HG02852 (cell line): ENCODE results near the gene ARHGEF2.
"Not testable (repeated sequence)": the region's sequence is repeated elsewhere in the genome, so short reads cannot be mapped to it uniquely, and the experiment has no call there.

Experiments
- ATAC-seq: cut with Tn5 transposase; IDR thresholded peaks from one replicate; pipeline ENCODE4 v1.9.1; 2021; ENCODE audit warnings: mild to moderate bottlenecking, moderate library complexity; ENCODE audit not compliant: unreplicated experiment

ARHGEF2 gene

GRCh38 chr1:155946633-155947219, 31.6 kb downstream of the ARHGEF2 start:
- ATAC-seq = no peak

DNA sequence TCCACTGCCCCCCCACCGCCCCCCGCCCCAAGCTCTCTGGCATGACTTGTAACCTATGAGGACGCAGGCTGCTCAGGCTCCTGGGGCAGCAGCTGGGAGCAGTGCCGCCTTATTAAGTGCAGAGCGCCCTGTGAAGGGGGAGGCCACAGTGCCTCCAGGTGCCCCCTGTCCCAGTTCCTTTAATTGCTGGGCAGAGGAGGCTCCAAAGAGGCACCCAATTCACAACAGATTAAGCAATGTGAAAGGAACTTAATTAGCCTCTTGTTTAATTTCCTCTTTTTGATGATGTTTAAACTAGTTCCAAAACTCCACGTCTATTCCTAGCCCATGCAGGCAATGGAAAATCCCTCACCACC, 33.9 kb downstream of the ARHGEF2 start:
- no peak for ATAC-seq

DNA sequence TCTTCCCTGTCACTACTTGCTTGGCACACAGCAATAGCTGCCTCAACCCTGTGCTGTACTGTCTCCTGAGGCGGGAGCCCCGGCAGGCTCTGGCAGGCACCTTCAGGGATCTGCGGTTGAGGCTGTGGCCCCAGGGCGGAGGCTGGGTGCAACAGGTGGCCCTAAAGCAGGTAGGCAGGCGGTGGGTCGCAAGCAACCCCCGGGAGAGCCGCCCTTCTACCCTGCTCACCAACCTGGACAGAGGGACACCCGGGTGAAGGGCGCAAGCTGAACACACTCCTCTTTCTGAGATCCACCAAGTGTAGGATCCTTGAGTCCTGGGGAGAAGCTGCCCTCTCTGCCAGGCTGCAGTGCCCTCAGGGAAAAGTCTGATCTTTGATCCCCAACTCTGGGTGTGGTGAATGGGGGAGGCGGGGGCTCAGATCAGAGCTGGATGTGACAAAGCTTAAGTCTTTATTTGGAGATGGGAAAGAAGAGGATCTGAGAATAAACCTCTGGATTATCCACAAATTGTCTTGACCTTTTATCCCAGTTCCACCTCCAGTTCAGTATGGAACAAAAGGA, 35.7 kb downstream of the ARHGEF2 start:
- no peak for ATAC-seq

DNA sequence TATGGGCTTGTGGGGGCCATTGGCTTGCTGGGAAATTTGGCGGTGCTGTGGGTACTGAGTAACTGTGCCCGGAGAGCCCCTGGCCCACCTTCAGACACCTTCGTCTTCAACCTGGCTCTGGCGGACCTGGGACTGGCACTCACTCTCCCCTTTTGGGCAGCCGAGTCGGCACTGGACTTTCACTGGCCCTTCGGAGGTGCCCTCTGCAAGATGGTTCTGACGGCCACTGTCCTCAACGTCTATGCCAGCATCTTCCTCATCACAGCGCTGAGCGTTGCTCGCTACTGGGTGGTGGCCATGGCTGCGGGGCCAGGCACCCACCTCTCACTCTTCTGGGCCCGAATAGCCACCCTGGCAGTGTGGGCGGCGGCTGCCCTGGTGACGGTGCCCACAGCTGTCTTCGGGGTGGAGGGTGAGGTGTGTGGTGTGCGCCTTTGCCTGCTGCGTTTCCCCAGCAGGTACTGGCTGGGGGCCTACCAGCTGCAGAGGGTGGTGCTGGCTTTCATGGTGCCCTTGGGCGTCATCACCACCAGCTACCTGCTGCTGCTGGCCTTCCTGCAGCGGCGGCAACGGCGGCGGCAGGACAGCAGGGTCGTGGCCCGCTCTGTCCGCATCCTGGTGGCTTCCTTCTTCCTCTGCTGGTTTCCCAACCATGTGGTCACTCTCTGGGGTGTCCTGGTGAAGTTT, 36.4 kb downstream of the ARHGEF2 start:
- ATAC-seq = no peak

- ATAC-seq = no peak
These were observed 37.1 kb downstream of the ARHGEF2 start, which contains the start of gene RXFP4 for GRCh38 chr1:155940993-155941844. TSS of gene RXFP4 (plus strand) at chr1:155941638. CDS start at chr1:155941710, 72 bp downstream.

DNA sequence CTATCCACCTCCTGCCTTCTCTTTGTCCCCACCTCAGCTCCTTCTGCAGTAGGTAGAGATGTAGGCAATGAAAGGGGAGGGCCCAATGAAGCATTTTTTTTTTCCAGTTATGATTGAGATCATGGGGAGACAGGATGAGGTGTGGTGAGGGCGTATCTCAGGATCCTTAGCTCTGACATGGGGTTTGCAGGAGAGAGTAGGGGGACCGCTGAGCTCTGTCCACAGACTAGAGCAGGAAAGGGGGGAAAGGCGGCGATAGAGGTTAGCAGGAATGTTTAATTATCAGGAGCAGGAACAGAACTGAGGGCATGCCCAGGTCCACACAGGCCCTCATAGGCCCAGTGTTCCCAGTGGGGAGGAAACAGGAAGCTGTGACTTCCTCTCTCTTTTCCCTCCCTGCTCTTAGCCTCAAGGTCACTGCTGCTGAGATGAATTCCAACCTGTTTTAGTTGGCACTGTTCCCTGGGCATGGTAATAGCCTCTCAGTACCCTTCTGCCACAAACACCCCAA, 37.8 kb downstream of the ARHGEF2 start:
- no peak for ATAC-seq

GRCh38 chr1:155938220-155938627, 40.1 kb downstream of the ARHGEF2 start:
- ATAC-seq = no peak

- no peak for ATAC-seq
These were observed 43.3 kb downstream of the ARHGEF2 start for GRCh38 chr1:155934936-155935590.

DNA sequence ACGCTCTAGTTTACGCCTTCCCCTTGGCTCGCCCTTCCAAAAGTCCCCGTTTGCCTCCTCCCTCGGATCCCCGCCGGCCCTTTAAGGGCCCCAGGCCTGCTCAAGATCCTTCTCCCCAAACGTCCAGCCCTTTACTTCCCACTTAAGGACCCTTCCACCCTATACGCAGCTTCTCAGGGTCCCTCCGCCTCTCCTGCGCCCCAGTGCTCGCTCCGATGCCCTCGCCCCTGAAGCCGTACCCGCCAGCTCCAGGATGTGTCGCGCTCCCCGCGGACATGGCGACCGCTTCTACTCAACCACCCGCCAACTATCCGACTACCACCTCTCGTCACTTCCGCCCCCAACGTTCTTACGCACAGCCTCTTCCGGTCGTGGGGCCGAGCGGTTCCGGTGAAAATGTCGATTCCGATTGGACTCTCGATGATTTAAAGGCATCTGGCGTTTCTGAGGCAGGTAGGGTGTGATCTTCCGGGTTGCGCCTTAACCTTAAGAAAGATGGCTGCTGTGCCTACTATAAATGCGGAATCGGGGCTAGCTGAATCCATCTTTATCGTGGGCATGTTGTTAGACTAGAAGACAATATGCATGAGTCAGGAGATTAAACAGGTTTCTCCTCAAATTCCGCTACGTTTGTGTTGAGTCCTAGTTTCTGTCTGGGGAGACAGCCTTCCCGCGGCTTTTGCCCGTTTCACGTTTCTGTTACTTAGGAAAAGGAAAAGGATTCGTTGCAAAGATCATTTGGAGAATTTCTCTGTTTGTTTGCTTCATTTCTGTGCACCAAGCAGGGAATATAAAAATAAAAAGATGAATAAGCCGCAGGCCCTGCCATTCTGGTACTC, 44.0 kb downstream of the ARHGEF2 start, which contains the start of gene KHDC4:
Gene KHDC4, minus strand, starts transcription at position 317 of the 839 bp plus-strand sequence. Its CDS starts 40 bp downstream, at position 277.
- peak; percentile 93 for ATAC-seq

GRCh38 chr1:155933591-155934096, 44.7 kb downstream of the ARHGEF2 start:
- no peak for ATAC-seq

- ATAC-seq = no peak
These were observed 45.9 kb downstream of the ARHGEF2 start for GRCh38 chr1:155932487-155932886.

DNA sequence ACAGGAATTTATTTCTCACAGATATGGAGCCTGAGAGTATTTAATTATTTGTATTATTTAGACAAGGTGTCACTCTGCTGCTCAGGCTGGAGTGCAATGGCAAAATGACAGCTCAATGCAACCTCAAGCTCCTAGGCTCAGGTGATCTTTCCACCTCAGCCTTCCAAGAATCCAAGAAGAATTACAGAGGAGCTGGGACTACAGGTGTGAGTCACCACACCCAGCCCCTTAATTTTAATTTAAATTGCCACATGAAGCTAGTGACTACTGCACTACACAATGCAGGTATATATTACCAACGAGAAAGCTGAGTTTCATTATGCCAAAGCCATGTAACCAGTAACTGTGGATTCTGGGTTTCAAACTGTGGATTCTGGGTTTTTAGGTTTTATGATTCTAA, 46.3 kb downstream of the ARHGEF2 start:
- no peak for ATAC-seq

- ATAC-seq = no peak
These were observed 46.9 kb downstream of the ARHGEF2 start for GRCh38 chr1:155931332-155932038.

DNA sequence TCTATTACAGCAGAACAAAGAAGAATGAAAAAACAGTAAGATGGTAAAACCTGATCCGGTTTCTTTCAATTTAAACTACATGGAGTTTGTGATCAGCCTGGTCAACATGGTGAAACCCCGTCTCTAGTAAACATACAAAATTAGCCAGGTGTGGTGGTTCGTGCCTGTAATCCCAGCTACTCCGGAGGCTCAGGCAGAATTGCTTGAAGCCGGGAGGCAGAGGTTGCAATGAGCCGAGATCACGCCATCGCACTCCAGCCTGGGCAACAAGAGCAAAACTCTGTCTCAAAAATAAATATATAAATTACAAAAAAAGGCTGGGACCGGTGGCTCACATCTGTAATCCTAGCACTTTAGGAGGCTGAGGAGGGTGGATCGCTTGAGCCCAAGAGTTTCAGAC, 47.6 kb downstream of the ARHGEF2 start:
- not testable (repeated sequence) for ATAC-seq

DNA sequence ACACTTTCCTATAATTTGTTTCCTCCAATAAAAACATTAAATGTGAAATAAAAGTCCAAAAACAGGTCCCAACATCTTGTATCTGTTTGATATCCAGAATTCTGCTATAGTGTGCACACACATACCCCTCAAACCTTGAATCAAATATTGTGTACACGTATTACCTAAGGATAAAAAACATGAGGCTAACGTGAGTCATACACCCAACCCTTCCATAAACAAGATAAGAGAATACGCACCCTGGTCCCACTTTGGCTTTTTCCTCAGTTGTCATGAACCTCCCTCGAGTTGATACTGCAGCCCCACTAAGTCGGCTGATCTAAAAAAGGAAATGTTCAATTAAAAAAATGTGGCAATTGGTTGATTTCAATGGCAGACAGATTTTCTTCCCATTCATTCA, 49.3 kb downstream of the ARHGEF2 start:
- no peak for ATAC-seq

DNA sequence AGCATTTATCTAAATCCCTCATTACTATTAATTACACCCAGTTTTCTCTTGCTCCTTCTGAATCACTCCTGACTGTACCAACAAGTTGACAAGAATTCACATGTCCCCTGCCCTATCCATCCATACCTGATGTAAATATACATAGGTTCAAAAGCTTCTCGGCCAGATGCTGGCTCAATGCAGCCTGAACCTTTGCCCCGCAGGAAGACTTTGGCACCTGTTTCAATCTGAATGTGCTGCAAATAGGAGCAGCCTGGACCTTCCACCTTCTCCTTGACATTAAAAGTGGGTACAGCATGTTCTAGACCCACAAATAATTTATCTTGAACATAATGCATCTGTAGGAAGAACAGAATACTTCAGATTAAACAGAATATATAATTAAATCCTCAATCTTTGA, 52.8 kb downstream of the ARHGEF2 start:
- ATAC-seq = no peak

- no peak for ATAC-seq
These were observed 57.6 kb downstream of the ARHGEF2 start for GRCh38 chr1:155920717-155921116.

GRCh38 chr1:155919801-155920200, 58.5 kb downstream of the ARHGEF2 start:
- ATAC-seq = no peak

DNA sequence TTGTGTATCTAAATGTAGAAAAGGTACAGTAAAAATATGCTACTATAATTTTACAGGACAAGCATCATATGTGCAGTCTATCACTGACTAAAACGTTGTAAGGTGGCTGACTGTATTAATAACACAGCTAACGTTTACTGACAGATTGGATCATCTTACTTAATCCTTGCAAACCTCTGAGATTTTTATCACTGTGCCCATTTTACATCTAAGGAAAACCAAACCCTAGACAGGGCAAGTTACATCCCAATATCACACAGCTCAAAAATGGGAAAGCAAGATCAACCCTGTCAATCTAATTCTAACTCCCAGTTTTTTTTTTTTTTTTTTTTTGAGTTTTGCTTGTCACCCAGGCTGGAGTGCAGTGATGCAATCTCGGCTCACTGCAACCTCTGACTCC, 59.7 kb downstream of the ARHGEF2 start:
- ATAC-seq = no peak
